OCI-LY7 (cell line): ENCODE results near the gene SLC29A3. TPM values are rescaled to one million over a fixed set of nuclear protein-coding genes. Genes with fewer than 3 reads are reported as not detected.

Experiments used
- BruUV-seq: library from RNA; stranded (reverse); fragments of 400-500 nt; replicated peaks from 2 replicates; lab custom pipeline; 2021; lab: Mats Ljungman, UMichigan
- CTCF ChIA-PET: fragments of 300-600 bp; sonication (Branson Sonifier 250); formaldehyde crosslinking; loops from one replicate; lab custom pipeline; 2022; ENCODE audit warnings: antibody characterized with exemption; ENCODE audit not compliant: unreplicated experiment; lab: Charles Lee
- POLR2A ChIA-PET: fragments of 300-600 bp; sonication (Branson Sonifier 250); formaldehyde crosslinking; loops from one replicate; lab custom pipeline; 2022; ENCODE audit warnings: antibody characterized with exemption; lab: Charles Lee
- DNase-seq: peaks from one replicate; pipeline ENCODE4 v3.0.0-alpha.2; 2015; ENCODE audit warnings: low spot score
- H2AFZ ChIP-seq: fragments of 200-600 bp; sonication (generic), shearing (Covaris generic); 2 replicates; pipeline ENCODE4 v1.6.1; 2014; ENCODE audit warnings: mild to moderate bottlenecking, antibody characterized with exemption, low read length, moderate library complexity
- H3K27ac ChIP-seq: fragments of 200-600 bp; sonication (generic); 2 replicates; pipeline ENCODE4 v1.5.1; 2014; ENCODE audit warnings: mixed run types, low read depth, mild to moderate bottlenecking, moderate library complexity, low read length, inconsistent platforms; ENCODE audit not compliant: poor library complexity, severe bottlenecking
- H3K36me3 ChIP-seq: fragments of 200-600 bp; sonication (generic); 2 replicates; pipeline ENCODE4 v1.6.1; 2014; ENCODE audit warnings: mild to moderate bottlenecking, antibody characterized with exemption, low read length, moderate library complexity, mixed read lengths; ENCODE audit not compliant: insufficient read depth
- H3K4me1 ChIP-seq: fragments of 200-600 bp; sonication (generic); 2 replicates; pipeline ENCODE4 v1.5.1; 2014; ENCODE audit warnings: mild to moderate bottlenecking, low read length; ENCODE audit not compliant: insufficient read depth, poor library complexity, severe bottlenecking
- H3K4me2 ChIP-seq: fragments of 200-600 bp; sonication (generic); 2 replicates; pipeline ENCODE4 v1.6.1; 2014; ENCODE audit warnings: mild to moderate bottlenecking, low read length
- H3K4me3 ChIP-seq: fragments of 200-600 bp; sonication (generic); 2 replicates; pipeline ENCODE4 v1.5.1; 2014; ENCODE audit warnings: mild to moderate bottlenecking, low read depth, low read length; ENCODE audit not compliant: poor library complexity, severe bottlenecking
- H3K79me2 ChIP-seq: fragments of 200-600 bp; sonication (generic); 2 replicates; pipeline ENCODE4 v1.6.1; 2016; ENCODE audit warnings: low read depth, mild to moderate bottlenecking, low read length, moderate library complexity, mixed read lengths; ENCODE audit not compliant: insufficient read depth
- H3K9me2 ChIP-seq: fragments of 200-600 bp; sonication (generic); 2 replicates; pipeline ENCODE4 v1.6.1; 2016; ENCODE audit warnings: mild to moderate bottlenecking, low read length, mixed read lengths; ENCODE audit not compliant: insufficient read depth
- H3K9me3 ChIP-seq: fragments of 200-600 bp; sonication (generic); 2 replicates; pipeline ENCODE4 v1.6.1; 2014; ENCODE audit warnings: mild to moderate bottlenecking, mixed run types, low read length, mixed read lengths
- H4K20me1 ChIP-seq: fragments of 200-600 bp; sonication (generic); 2 replicates; pipeline ENCODE4 v1.6.1; 2014; ENCODE audit warnings: mild to moderate bottlenecking, antibody characterized with exemption, low read length, moderate library complexity, mixed read lengths; ENCODE audit not compliant: insufficient read depth
- EZH2phosphoT487 ChIP-seq: fragments of 200-600 bp; sonication (generic); IDR thresholded peaks from 2 replicates; pipeline ENCODE4 v1.6.1; 2018; ENCODE audit warnings: low read depth, borderline replicate concordance, mild to moderate bottlenecking, mixed run types, antibody characterized with exemption, low read length, moderate library complexity, mixed read lengths
- intact Hi-C: fragments of 100-400 bp; cut with micrococcal nuclease; formaldehyde crosslinking; loops from one replicate; pipeline ENCODE4 v1.10.0; 2022; ENCODE audit not compliant: unreplicated experiment
- total RNA-seq, 2 experiments: library from RNA; depleted of rRNA in 1 of 2; stranded (reverse); fragments of >200 nt in 1 of 2; shearing (Covaris generic) in 1 of 2; gene quantifications; 2 replicates each; pipeline ENCODE4 v1.2.3, GENCODE V29; 2014 to 2022
- TF ChIP-seq, protein P1 (sequence below): fragments of 200-600 bp; sonication (generic); conservative IDR thresholded peaks from 2 replicates; pipeline ENCODE4 v1.5.1; 2014; ENCODE audit warnings: mild to moderate bottlenecking, antibody characterized with exemption, low read length, moderate library complexity, mixed read lengths

Gene SLC29A3
- total RNA-seq, 2 experiments from 2014 or later: 1.7 to 8.2 TPM

DNA sequence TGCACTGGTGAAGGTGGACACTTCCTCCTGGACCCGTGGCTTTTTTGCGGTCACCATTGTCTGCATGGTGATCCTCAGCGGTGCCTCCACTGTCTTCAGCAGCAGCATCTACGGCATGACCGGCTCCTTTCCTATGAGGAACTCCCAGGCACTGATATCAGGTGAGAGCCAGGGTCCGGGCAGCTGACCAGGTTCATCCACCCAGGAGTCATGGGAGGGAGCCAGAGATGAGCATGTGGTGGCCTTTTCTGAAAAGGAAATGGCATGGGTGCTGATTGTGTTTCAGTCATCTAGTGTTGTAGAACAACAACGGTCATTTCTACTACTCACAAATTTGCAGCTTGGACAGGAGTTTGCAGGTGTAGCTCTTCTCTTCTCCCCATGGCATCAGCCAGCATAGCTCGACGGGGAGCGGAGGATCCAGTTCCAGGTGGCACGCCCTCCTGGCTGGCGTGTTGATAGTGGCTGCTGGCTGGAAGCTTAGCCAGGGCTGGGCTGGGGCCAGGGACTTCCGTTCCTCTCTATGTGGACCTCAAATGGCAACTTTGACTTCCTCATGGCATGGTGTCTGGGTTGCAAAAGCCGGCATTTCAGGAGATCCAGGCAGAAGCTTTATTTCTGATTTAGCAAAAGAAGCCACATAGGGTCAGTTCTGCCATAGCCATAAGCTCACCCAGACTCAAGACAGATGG lies 32.7 kb downstream of the SLC29A3 start:
- DNase-seq: no peak
- H3K9me3 ChIP-seq: no peaks in the 10 kb centered on the region
- H3K27ac ChIP-seq: no peak overlapping the region
- ChIA-PET CTCF (interaction anchor here (0.5 to 1.0 kb wide), 2 partner anchors 25 to 150 kb away, joined by 3 to 4 read pairs; no protein-coding TSS in a partner anchor), POLR2A (interaction anchor here (0.7 kb wide), 1 partner anchor 386 kb away, joined by 4 read pairs; no protein-coding TSS in a partner anchor)
- no peak overlapping the region for H2AFZ ChIP-seq
- TF ChIP-seq, protein P1, sequence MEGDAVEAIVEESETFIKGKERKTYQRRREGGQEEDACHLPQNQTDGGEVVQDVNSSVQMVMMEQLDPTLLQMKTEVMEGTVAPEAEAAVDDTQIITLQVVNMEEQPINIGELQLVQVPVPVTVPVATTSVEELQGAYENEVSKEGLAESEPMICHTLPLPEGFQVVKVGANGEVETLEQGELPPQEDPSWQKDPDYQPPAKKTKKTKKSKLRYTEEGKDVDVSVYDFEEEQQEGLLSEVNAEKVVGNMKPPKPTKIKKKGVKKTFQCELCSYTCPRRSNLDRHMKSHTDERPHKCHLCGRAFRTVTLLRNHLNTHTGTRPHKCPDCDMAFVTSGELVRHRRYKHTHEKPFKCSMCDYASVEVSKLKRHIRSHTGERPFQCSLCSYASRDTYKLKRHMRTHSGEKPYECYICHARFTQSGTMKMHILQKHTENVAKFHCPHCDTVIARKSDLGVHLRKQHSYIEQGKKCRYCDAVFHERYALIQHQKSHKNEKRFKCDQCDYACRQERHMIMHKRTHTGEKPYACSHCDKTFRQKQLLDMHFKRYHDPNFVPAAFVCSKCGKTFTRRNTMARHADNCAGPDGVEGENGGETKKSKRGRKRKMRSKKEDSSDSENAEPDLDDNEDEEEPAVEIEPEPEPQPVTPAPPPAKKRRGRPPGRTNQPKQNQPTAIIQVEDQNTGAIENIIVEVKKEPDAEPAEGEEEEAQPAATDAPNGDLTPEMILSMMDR: no peak
- no peak for TF ChIP-seq EZH2phosphoT487
- H3K4me3 ChIP-seq: no peak overlapping the region
- H3K9me2 ChIP-seq: no peaks in the 10 kb centered on the region
- H3K36me3 ChIP-seq: no peaks in the 10 kb centered on the region
- H4K20me1 ChIP-seq: no peaks in the 10 kb centered on the region
- intact Hi-C loops: no loop called here
- H3K4me2 ChIP-seq: no peak overlapping the region
- no peaks in the 10 kb centered on the region for H3K4me1 ChIP-seq
- BruUV-seq: no TSS peak
- H3K79me2 ChIP-seq: no peaks in the 10 kb centered on the region

GRCh38 chr10:71353639-71354038 lies 34.6 kb downstream of the SLC29A3 start:
- intact Hi-C loops: no loop called here
- Histone ChIP-seq H3K36me3 (no peaks in the 10 kb centered on the region), H3K27ac (no peak overlapping the region), H3K9me2 (no peaks in the 10 kb centered on the region), H3K79me2 (no peaks in the 10 kb centered on the region), H3K4me2 (no peak overlapping the region), H3K4me1 (no peaks in the 10 kb centered on the region), H2AFZ (no peak overlapping the region), H3K4me3 (no peak overlapping the region), H4K20me1 (no peaks in the 10 kb centered on the region), H3K9me3 (no peaks in the 10 kb centered on the region)
- CTCF ChIA-PET: no interaction called here
- TF ChIP-seq EZH2phosphoT487: no peak
- TF ChIP-seq, protein P1: no peak
- POLR2A ChIA-PET: interaction anchor here (0.5 to 0.6 kb wide), 2 partner anchors 33 to 910 kb away, joined by 3 to 4 read pairs; no protein-coding TSS in a partner anchor
- no TSS peak for BruUV-seq
- no peak for DNase-seq

- no peak overlapping the region for H3K27ac ChIP-seq
- no peak overlapping the region for H3K4me3 ChIP-seq
- POLR2A ChIA-PET: no interaction called here
- H4K20me1 ChIP-seq: no peaks in the 10 kb centered on the region
- no peaks in the 10 kb centered on the region for H3K9me2 ChIP-seq
- TF ChIP-seq EZH2phosphoT487: no peak
- TF ChIP-seq, protein P1: no peak
- no peak overlapping the region for H3K4me2 ChIP-seq
- H3K9me3 ChIP-seq: no peaks in the 10 kb centered on the region
- no TSS peak for BruUV-seq
- no peaks in the 10 kb centered on the region for H3K4me1 ChIP-seq
- no peaks in the 10 kb centered on the region for H3K79me2 ChIP-seq
- H2AFZ ChIP-seq: no peak overlapping the region
- H3K36me3 ChIP-seq: no peaks in the 10 kb centered on the region; the same call in 1 of the 2 replicates
- intact Hi-C loops: no loop called here
- DNase-seq: no peak
- CTCF ChIA-PET: no interaction called here
These were observed 35.7 kb downstream of the SLC29A3 start for GRCh38 chr10:71354776-71355175.
